K562 (cell line): Measurements from ENCODE around the gene SDK1. TPM values are rescaled to one million over a fixed set of nuclear protein-coding genes. Genes with fewer than 3 reads are reported as not detected.

Source experiments
- ATAC-seq: fragments of 200-7000 bp; cut with Tn5 transposase; 3 replicates; pipeline ENCODE4 v1.9.1; 2020; ENCODE audit warnings: moderate library complexity
- BruUV-seq: library from RNA; stranded (reverse); fragments of 400-500 nt; replicated peaks from 2 replicates; lab custom pipeline; 2021; lab: Mats Ljungman, UMichigan
- CTCF ChIA-PET: fragments of 300-600 bp; formaldehyde crosslinking; extraction: SDS; loops from one replicate; lab custom pipeline; 2021; ENCODE audit warnings: low intra/inter-chr PET ratio; lab: Yijun Ruan, JAX
- POLR2A ChIA-PET: fragments of 300-600, 350-650 bp; sonication (Branson Sonifier 250); formaldehyde crosslinking; extraction: SDS; loops from one replicate; lab custom pipeline; 2021; ENCODE audit warnings: antibody characterized with exemption, inconsistent platforms; lab: Yijun Ruan, JAX
- DNase-seq, 4 experiments: peaks; one replicate each; pipeline versions ENCODE4 v3.0.0 to v3.0.0-alpha.2; 2011 to 2018; ENCODE audit warnings: low spot score in 3 of 4, mixed read lengths in 3 of 4; ENCODE audit errors: extremely low read depth in 1 of 4
- FAIRE-seq: peaks from 2 replicates; lab custom pipeline; 2011; peaks lifted over from hg19 to GRCh38; lab: Jason Lieb, UNC
- H2AFZ ChIP-seq: 2 replicates; pipeline ENCODE4 v1.6.0; 2011; ENCODE audit warnings: low read depth, low read length, control low read depth, inconsistent platforms
- H3K27ac ChIP-seq: fragments of 200-600 bp; 3 replicates; pipeline ENCODE4 v1.8.0; 2011; ENCODE audit warnings: low read depth, mild to moderate bottlenecking, control low read depth, inconsistent platforms, low read length, moderate library complexity, mixed read lengths; ENCODE audit errors: extremely low read depth
- H3K27me3 ChIP-seq, 2 experiments: fragments of 300-600 bp in 1 of 2; 2 replicates in 1 of 2; 3 replicates in 1 of 2; pipeline versions ENCODE4 v1.6.0 to v1.8.0; 2011; ENCODE audit warnings: inconsistent platforms in 2 of 2, low read length in 2 of 2, mild to moderate bottlenecking in 1 of 2, mixed read lengths in 1 of 2, moderate library complexity in 1 of 2; ENCODE audit not compliant: control insufficient read depth in 2 of 2, insufficient read depth in 2 of 2
- H3K36me3 ChIP-seq: fragments of 300-600 bp; 3 replicates; pipeline ENCODE4 v1.8.0; 2011; ENCODE audit warnings: mild to moderate bottlenecking, low read length, inconsistent platforms; ENCODE audit not compliant: control insufficient read depth, insufficient read depth
- H3K4me1 ChIP-seq, 2 experiments: fragments of 200-600 bp in 1 of 2; replicated peaks in 1 of 2; 2 replicates in 1 of 2; 3 replicates in 1 of 2; pipeline versions ENCODE4 v1.5.1 to v1.8.0; 2011; ENCODE audit warnings: inconsistent platforms in 2 of 2, low read length in 2 of 2, mild to moderate bottlenecking in 1 of 2, mixed read lengths in 1 of 2, moderate library complexity in 1 of 2; ENCODE audit not compliant: control insufficient read depth in 2 of 2, insufficient read depth in 2 of 2
- H3K4me2 ChIP-seq: 2 replicates; pipeline ENCODE4 v1.6.1; 2011; ENCODE audit warnings: low read length, control low read depth, inconsistent platforms, mixed read lengths; ENCODE audit not compliant: insufficient read depth
- H3K4me3 ChIP-seq: fragments of 200-600 bp; sonication (generic), shearing (Covaris generic); 2 replicates; pipeline ENCODE4 v1.5.1; 2016; ENCODE audit warnings: control low read depth, inconsistent platforms
- H3K79me2 ChIP-seq: fragments of 200-600 bp; 3 replicates; pipeline ENCODE4 v1.8.0; 2011; ENCODE audit warnings: low read length, inconsistent platforms; ENCODE audit not compliant: control insufficient read depth, insufficient read depth
- H3K9ac ChIP-seq, 2 experiments: 2 replicates each; pipeline versions ENCODE4 v1.6.0 to v1.6.1; 2011; ENCODE audit warnings: low read depth in 2 of 2, low read length in 2 of 2, control low read depth in 1 of 2, inconsistent platforms in 1 of 2, mild to moderate bottlenecking in 1 of 2, mixed read lengths in 1 of 2; ENCODE audit not compliant: insufficient read depth in 1 of 2
- H3K9me1 ChIP-seq: one replicate; pipeline ENCODE4 v1.6.0; 2011; ENCODE audit warnings: inconsistent platforms, mild to moderate bottlenecking, low read length, moderate library complexity; ENCODE audit not compliant: control insufficient read depth, insufficient read depth
- H3K9me3 ChIP-seq: replicated peaks from 2 replicates; pipeline ENCODE4 v1.5.1; 2011; ENCODE audit warnings: low read depth, low read length, inconsistent platforms; ENCODE audit not compliant: control insufficient read depth, insufficient read depth
- H4K20me1 ChIP-seq: replicated peaks from 2 replicates; pipeline ENCODE4 v1.6.1; 2011; ENCODE audit warnings: low read length, inconsistent platforms, mixed read lengths; ENCODE audit not compliant: control insufficient read depth, insufficient read depth
- FOS ChIP-seq: IDR thresholded peaks from 3 replicates; pipeline ENCODE4 v1.6.1; 2011; ENCODE audit not compliant: insufficient read length; ENCODE audit errors: extremely low read depth
- MYC ChIP-seq, 2 experiments: fragments of 250-450 bp in 1 of 2; sonication (Bioruptor Pico) in 1 of 2; IDR thresholded peaks; 2 replicates each; pipeline versions ENCODE4 v1.5.1 to v1.6.1; 2012 to 2021; ENCODE audit warnings: low read depth in 2 of 2, borderline replicate concordance in 1 of 2, improper control_type of control experiment in 1 of 2, low read length in 1 of 2, mild to moderate bottlenecking in 1 of 2, moderate library complexity in 1 of 2
- NR2C2 ChIP-seq, 2 experiments: fragments of 200-800 bp in 1 of 2; sonication (Bioruptor generic) in 1 of 2; sonication (generic) in 1 of 2; formaldehyde crosslinking in 1 of 2; IDR thresholded peaks; 2 replicates each; pipeline versions ENCODE4 v1.6.1 to v1.8.0; 2016 to 2022; ENCODE audit warnings: mild to moderate bottlenecking in 1 of 2, missing compliant biosample characterization in 1 of 2, missing genetic modification characterization in 1 of 2, missing genetic modification reagents in 1 of 2
- ZBTB40 ChIP-seq, 2 experiments: fragments of 450-650 bp in 1 of 2; sonication (generic) in 1 of 2; formaldehyde crosslinking in 1 of 2; IDR thresholded peaks; 2 replicates each; pipeline versions ENCODE4 v1.7.1 to v1.9.0; 2016 to 2022; ENCODE audit warnings: inconsistent platforms in 1 of 2, mild to moderate bottlenecking in 1 of 2, missing genetic modification reagents in 1 of 2
- WGBS: fragments of 100-300 bp; shearing (Covaris generic); methylation state at CpG from one replicate; pipeline ENCODE4 v1.1.6; 2016; ENCODE audit warnings: low coverage, mixed read lengths; ENCODE audit not compliant: insufficient coverage; ENCODE audit errors: missing lambda C conversion rate; 5-methylcytosine and 5-hydroxymethylcytosine counted together
- in situ Hi-C: fragments of 300-500 bp; cut with MboI; formaldehyde crosslinking; loops from 4 replicates; pipeline ENCODE4 v1.15.0; 2018; ENCODE audit warnings: inconsistent platforms, mixed read lengths
- intact Hi-C: fragments of 100-400 bp; cut with micrococcal nuclease; formaldehyde crosslinking; loops from 2 replicates; pipeline ENCODE4 v1.14.2; 2022
- polyA plus RNA-seq, 8 experiments: library from polyadenylated mRNA; depleted of rRNA in 4 of 8; stranded (reverse) in 5 of 8; unstranded in 3 of 8; fragments of >200 nt; fragmentation: Nextera tagmentation in 2 of 8; fragmentation: Illumina TruSeq in 1 of 8; extraction: Ambion mirVana in 2 of 8; extraction: Trizol in 1 of 8; gene quantifications; 2 replicates each; pipeline versions ENCODE4 v1.2.1 to v1.2.3, GENCODE V29; 2011 to 2014; ENCODE audit warnings: inconsistent platforms in 1 of 8, missing spikeins in 1 of 8
- total RNA-seq, 7 experiments: library from RNA; depleted of rRNA in 6 of 7; stranded (reverse); fragments of >200 nt in 6 of 7; fragmentation: Illumina TruSeq in 2 of 7; extraction: Trizol in 2 of 7; gene quantifications; 2 replicates each; pipeline versions ENCODE4 v1.2.1 to v1.2.3, GENCODE V29; 2011 to 2021; ENCODE audit warnings: low replicate concordance in 1 of 7

SDK1 gene
- total and polyA plus RNA-seq, 9 of the 15 experiments (the other 6 are each of a cell fraction or from before 2014, with no cell fraction given): 0.16 TPM; not detected in 8

GRCh38 chr7:3964980-3965606 lies 664.0 kb downstream of the SDK1 start:
- no peaks in the 10 kb centered on the region for H4K20me1 ChIP-seq
- in situ Hi-C loops: no loop called here
- H3K9ac ChIP-seq: no peak overlapping the region
- peaks cover 7 to 50% of the 10 kb centered on the region in 2 experiments for H3K27me3 ChIP-seq
- ChIA-PET CTCF (no interaction called here), POLR2A (no interaction called here)
- H2AFZ ChIP-seq: no peak overlapping the region
- no peaks in the 10 kb centered on the region for H3K4me1 ChIP-seq
- under 1% methylated on average over 8 of the region's 8 CpGs for WGBS
- no peak overlapping the region for H3K4me2 ChIP-seq
- no peaks in the 10 kb centered on the region for H3K79me2 ChIP-seq
- BruUV-seq: no TSS peak
- H3K4me3 ChIP-seq: no peak overlapping the region
- TF ChIP-seq MYC (IDR thresholded peaks at IDR 0.05; ENCODE audit: low read depth, low read length) (no peak), MYC (CRISPR knock-in tag; IDR thresholded peaks at IDR 0.05; ENCODE audit: borderline replicate concordance, low read depth) (no peak), NR2C2 (CRISPR knock-in tag; IDR thresholded peaks at IDR 0.05) (no peak), NR2C2 (tag; IDR thresholded peaks at IDR 0.05) (no peak), FOS (no peak), ZBTB40 (IDR thresholded peaks at IDR 0.05) (peak; percentile 81), ZBTB40 (CRISPR knock-in tag; IDR thresholded peaks at IDR 0.05) (no peak)
- intact Hi-C loops: no loop called here
- H3K36me3 ChIP-seq: no peaks in the 10 kb centered on the region
- H3K9me3 ChIP-seq: no peaks in the 10 kb centered on the region
- DNase-seq: no peak
- ATAC-seq: no peak
- no peaks in the 10 kb centered on the region for H3K9me1 ChIP-seq
- no peak overlapping the region for H3K27ac ChIP-seq
- FAIRE-seq: no peak
